Adrenal gland (tissue), 5 donors: Measurements from ENCODE around the gene RNU4-1.

ENCODE experiments used
- POLR2A ChIP-seq, 2 donors: fragments of 450-650 bp; IDR thresholded peaks; one replicate each; pipeline ENCODE4 v1.6.1; 2017; ENCODE audit warnings: antibody characterized with exemption in 2 of 2, mild to moderate bottlenecking in 2 of 2, moderate library complexity in 1 of 2
- TF ChIP-seq, protein P1 (sequence below), 6 experiments: fragments of 450-650 bp in 4 of 6; fragments of 200-600 bp in 2 of 6; sonication (generic) in 1 of 6; IDR thresholded peaks; 1 replicate in 5 of 6; 2 replicates in 1 of 6; pipeline versions ENCODE4 v1.5.1 to v1.8.0; 2016 to 2021; ENCODE audit warnings: antibody characterized with exemption in 6 of 6, mild to moderate bottlenecking in 2 of 6, moderate library complexity in 1 of 6
- donor health status: DM: no; HTN: no; CAD: no.

DNA sequence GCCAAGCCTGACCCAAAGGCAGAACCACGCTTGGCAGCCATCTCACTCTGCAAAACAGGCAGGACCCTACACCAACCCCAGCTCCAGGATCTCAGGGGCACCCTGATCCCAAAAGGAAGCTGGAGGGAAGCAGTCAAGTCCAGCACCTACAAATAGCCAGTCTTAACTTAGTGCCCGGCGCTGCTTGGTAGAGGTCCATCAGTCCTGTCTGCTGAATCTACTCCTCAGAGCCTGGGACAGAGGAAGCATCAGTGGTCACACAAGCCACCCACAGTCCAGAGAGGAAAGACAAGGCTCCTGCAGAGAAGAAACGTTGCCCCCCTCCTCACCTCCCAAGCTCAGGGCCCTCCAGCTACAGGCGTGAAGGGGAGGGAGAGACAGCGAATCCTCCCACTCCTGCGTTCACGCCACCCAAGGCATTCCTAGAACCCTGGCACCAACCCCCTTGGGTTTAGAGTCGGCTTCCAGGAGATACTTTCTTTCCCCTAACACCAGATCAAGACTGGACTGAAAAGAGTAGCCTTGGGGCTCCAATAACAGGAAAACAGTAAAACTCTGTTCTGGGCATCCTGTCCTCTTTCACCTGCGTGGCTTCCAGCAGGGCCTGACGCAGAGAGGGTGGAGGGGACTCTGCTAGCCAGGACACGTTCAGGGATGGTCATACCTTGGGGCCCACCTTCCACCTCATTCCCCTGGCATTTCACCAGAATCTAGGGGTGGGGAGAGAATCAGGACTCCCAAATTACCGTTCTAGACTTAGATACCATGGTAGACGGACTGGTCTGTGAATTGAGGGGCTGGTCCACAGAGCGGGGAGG, 28.7 kb downstream of the RNU4-1 start:
- TF ChIP-seq, protein P1, sequence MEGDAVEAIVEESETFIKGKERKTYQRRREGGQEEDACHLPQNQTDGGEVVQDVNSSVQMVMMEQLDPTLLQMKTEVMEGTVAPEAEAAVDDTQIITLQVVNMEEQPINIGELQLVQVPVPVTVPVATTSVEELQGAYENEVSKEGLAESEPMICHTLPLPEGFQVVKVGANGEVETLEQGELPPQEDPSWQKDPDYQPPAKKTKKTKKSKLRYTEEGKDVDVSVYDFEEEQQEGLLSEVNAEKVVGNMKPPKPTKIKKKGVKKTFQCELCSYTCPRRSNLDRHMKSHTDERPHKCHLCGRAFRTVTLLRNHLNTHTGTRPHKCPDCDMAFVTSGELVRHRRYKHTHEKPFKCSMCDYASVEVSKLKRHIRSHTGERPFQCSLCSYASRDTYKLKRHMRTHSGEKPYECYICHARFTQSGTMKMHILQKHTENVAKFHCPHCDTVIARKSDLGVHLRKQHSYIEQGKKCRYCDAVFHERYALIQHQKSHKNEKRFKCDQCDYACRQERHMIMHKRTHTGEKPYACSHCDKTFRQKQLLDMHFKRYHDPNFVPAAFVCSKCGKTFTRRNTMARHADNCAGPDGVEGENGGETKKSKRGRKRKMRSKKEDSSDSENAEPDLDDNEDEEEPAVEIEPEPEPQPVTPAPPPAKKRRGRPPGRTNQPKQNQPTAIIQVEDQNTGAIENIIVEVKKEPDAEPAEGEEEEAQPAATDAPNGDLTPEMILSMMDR (IDR thresholded peaks at IDR 0.05) = no peak
- TF ChIP-seq POLR2A (IDR thresholded peaks at IDR 0.05) = peak in 1 of 2 donors; percentile 4
